Measurements from ENCODE around the gene SCG3. TPM values are rescaled to one million over a fixed set of nuclear protein-coding genes. Genes with fewer than 3 reads are reported as not detected.

SCG3 gene
- total RNA-seq, 2 donors from 2014 or later = 2.9 to 6.3 TPM

DNA sequence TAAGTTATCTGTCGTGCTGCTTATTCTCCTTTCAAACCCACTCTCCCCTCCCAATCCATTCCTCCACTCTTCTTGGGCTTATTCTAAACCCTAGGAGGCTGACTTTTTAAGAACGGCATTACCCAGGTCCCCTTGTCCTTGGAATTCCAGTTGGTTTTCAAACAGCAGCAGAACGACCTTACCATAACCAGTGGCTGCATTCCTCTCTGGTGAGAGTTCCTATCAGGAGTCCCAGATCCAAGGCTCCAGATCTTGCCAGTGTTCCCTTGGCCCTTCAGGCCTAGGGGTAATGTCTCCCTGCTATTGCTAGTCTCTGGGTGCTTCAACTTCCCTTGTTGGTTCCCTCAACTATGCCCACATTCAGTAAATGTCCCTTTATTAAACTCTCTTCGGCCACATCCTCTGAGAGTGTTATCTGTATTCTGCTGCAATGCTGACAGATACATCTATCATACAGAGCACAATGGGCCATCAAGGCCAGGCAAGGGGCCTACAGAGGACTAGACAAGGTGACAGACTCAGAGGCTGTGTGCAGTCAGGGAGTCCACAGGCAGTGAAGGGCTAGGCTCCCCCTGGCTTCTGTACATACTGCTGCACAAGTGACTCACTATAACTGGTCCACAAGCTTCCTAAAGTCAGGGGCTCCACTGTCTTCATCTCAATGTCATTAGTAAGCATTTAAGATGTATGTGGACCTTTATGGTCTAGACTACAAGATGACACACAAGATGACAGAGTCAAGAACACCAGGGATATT, 46.0 kb downstream of the SCG3 start:
- 67 to 75% methylated on average over 4 of the region's 4 CpGs for WGBS, 2 donors
- ATAC-seq (no peak), DNase-seq (no peak)
- TF ChIP-seq, protein P1, sequence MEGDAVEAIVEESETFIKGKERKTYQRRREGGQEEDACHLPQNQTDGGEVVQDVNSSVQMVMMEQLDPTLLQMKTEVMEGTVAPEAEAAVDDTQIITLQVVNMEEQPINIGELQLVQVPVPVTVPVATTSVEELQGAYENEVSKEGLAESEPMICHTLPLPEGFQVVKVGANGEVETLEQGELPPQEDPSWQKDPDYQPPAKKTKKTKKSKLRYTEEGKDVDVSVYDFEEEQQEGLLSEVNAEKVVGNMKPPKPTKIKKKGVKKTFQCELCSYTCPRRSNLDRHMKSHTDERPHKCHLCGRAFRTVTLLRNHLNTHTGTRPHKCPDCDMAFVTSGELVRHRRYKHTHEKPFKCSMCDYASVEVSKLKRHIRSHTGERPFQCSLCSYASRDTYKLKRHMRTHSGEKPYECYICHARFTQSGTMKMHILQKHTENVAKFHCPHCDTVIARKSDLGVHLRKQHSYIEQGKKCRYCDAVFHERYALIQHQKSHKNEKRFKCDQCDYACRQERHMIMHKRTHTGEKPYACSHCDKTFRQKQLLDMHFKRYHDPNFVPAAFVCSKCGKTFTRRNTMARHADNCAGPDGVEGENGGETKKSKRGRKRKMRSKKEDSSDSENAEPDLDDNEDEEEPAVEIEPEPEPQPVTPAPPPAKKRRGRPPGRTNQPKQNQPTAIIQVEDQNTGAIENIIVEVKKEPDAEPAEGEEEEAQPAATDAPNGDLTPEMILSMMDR (IDR thresholded peaks at IDR 0.05) = no peak
- no peak for TF ChIP-seq POLR2A (IDR thresholded peaks at IDR 0.05)
- Histone ChIP-seq H3K9me3 (no peaks in the 10 kb centered on the region), H3K4me1 (peaks cover 31% of the 10 kb centered on the region), H3K27me3 (no peaks in the 10 kb centered on the region), H3K27ac (no peak overlapping the region), H3K36me3 (replicated peaks in 1 of 2; ENCODE audit: insufficient read depth in 1 of 2, low read depth in 2 of 2) (no peaks in the 10 kb centered on the region), H3K4me3 (no peak overlapping the region)
- intact Hi-C loops (cut with DNase I) = no loop called here

DNA sequence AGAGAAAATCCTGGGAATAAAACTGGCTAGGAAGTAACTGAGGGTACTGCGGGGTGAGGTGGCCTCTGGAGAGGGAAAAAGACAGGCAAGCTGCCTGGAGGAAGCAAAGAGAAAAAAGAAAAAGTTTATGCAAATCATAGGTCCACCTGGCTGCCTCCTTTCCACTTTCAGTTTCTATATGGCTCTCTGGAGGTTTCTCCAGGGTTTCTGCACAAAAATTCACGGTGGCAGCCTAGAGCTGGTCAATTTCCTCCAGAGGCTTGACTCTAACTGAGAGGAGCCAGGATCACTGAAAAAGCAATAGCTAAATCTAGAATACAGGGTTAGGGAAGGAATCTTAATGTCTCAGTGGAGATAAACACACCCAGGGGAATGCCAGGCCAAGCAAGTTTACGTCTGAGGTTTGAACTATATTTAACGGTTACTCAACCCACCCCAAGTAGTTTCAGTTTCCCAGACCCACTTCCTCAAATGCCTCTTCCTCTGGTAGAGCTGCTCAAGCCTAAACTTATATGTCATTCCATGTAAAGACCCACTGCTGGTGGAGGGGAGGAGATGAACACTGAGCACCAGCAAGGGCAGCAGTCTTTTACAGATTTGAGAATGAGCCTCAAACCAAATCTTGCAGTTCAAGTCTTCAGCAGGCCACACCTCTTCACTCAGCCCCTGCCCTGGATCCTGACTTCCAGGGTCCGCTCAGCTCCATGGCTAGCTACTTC, 50.4 kb downstream of the SCG3 start:
- H3K36me3 ChIP-seq (replicated peaks in 1 of 2; ENCODE audit: insufficient read depth in 1 of 2, low read depth in 2 of 2) = no peaks in the 10 kb centered on the region
- no peaks in the 10 kb centered on the region for H3K9me3 ChIP-seq
- ATAC-seq (peak; percentile 72), DNase-seq (peak; percentile 20 to 57 (median 27))
- WGBS, 2 donors = 26% methylated on average over 5 of the region's 5 CpGs
- no peaks in the 10 kb centered on the region for H3K27me3 ChIP-seq
- TF ChIP-seq POLR2A (IDR thresholded peaks at IDR 0.05) = peak in 1 of 3 donors; percentile 19
- TF ChIP-seq, protein P1 (IDR thresholded peaks at IDR 0.05) = no peak
- peak overlapping the region; percentile 33 to 78 (median 71) for H3K27ac ChIP-seq
- H3K4me3 ChIP-seq = no peak overlapping the region
- peaks cover 39% of the 10 kb centered on the region for H3K4me1 ChIP-seq
- intact Hi-C loops (cut with DNase I) = no loop called here

DNA sequence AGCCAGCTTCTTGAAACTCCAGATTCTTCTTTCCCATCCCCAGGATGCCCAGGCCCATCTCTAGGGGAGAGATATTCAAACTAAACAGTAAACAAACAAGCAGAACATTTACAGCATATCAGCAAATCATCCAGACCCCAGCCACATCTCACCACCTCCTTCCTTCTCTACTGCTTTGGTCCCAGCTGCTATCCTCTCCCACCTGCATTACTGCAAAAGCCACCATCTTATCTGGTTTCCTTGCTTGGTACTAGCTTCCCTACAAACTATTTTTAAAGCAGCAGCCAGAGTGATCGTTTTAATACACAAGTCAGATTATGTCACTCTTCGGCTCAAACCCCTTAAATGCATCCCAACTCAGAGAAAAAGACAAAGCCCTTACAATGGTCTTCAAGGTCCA, 51.3 kb downstream of the SCG3 start:
- WGBS, 2 donors = 61 to 76% methylated on average over 2 of the region's 2 CpGs
- peaks cover 35% of the 10 kb centered on the region for H3K4me1 ChIP-seq
- no peaks in the 10 kb centered on the region for H3K36me3 ChIP-seq (replicated peaks in 1 of 2; ENCODE audit: insufficient read depth in 1 of 2, low read depth in 2 of 2)
- intact Hi-C loops (cut with DNase I) = no loop called here
- no peaks in the 10 kb centered on the region for H3K9me3 ChIP-seq
- no peaks in the 10 kb centered on the region for H3K27me3 ChIP-seq
- peak overlapping the region in 3 of 4 donors; percentile 64 to 78 (median 78) for H3K27ac ChIP-seq
- ATAC-seq (no peak), DNase-seq (no peak)
- TF ChIP-seq, protein P1 (IDR thresholded peaks at IDR 0.05) = no peak
- TF ChIP-seq POLR2A (IDR thresholded peaks at IDR 0.05) = no peak
- no peak overlapping the region for H3K4me3 ChIP-seq

DNA sequence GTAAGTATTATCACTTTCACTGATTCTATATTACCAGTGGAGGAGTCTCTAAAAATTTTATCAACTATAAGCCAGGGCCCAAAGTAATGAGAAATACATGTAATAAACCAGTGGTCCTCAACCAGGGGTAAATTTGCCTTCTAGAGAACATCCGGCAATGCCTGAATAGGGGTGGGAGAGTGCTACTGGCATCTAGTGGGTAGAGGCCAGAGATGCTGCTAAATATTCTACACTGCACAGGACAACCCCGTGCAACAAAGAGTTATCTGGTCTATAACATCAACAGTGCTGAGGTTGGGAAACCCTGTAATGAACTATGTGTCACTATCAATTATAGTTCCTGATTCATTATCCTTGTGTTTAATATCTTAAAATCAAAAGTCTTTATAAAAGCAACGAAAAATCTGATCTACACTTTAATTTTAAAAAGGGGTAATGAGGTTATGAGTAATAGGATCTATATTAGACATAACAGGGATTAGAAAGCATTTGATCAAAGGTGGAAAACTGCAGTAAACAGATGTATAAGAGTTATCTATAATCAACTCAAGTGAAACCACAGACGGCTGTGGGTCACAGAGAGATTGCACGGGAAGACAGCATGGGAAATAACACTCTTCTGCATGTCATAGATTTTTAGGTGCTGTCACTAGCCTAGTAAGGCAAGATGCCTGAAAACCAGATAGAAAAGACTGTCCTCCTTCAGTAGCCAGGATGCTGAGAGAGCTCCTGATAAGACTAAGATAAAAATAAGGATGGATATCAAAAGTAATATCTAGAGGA, 54.1 kb downstream of the SCG3 start:
- ATAC-seq = no peak

More for the DNA sequence above, 54.1 kb downstream of the SCG3 start:
- 60 to 70% methylated on average over 5 of the region's 5 CpGs for WGBS, 2 donors
- Histone ChIP-seq H3K9me3 (no peaks in the 10 kb centered on the region), H3K36me3 (replicated peaks in 1 of 2; ENCODE audit: insufficient read depth in 1 of 2, low read depth in 2 of 2) (no peaks in the 10 kb centered on the region), H3K27ac (no peak overlapping the region), H3K4me1 (peaks cover 42% of the 10 kb centered on the region), H3K27me3 (no peaks in the 10 kb centered on the region), H3K4me3 (no peak overlapping the region)
- no peak for DNase-seq
- no peak for TF ChIP-seq POLR2A (IDR thresholded peaks at IDR 0.05)
- TF ChIP-seq, protein P1 (IDR thresholded peaks at IDR 0.05) = no peak
- intact Hi-C loops (cut with DNase I) = no loop called here
